Activated B cell treated with CpG ODN at 0.5 μM for 24 hours (primary cell): ENCODE data around the gene GGT6. TPM values are rescaled to one million over a fixed set of nuclear protein-coding genes. Genes with fewer than 3 reads are reported as not detected.

ENCODE experiments used
- ATAC-seq: fragments of 200-7000 bp; cut with Tn5 transposase; one replicate; pipeline ENCODE4 v1.10.0; 2021; ENCODE audit warnings: low read depth, mild to moderate bottlenecking, moderate library complexity
- CTCF ChIA-PET: fragments of 350-600 bp; sonication (Branson Sonifier 250); formaldehyde crosslinking; loops from one replicate; lab custom pipeline; 2021; ENCODE audit warnings: antibody characterized with exemption; lab: Charles Lee
- POLR2A ChIA-PET: fragments of 350-600 bp; sonication (Branson Sonifier 250); formaldehyde crosslinking; loops from one replicate; lab custom pipeline; 2021; ENCODE audit warnings: antibody characterized with exemption; lab: Charles Lee
- DNase-seq: peaks from one replicate; pipeline ENCODE4 v3.0.0; 2022
- H3K27ac Mint-ChIP-seq: one replicate; pipeline ENCODE4 v1.8.0; 2020; ENCODE audit warnings: mixed read lengths
- H3K27me3 Mint-ChIP-seq: one replicate; pipeline ENCODE4 v1.8.0; 2021; ENCODE audit warnings: mixed read lengths
- H3K36me3 Mint-ChIP-seq: one replicate; pipeline ENCODE4 v1.8.0; 2021; ENCODE audit warnings: low read depth, mixed read lengths
- H3K4me1 Mint-ChIP-seq: one replicate; pipeline ENCODE4 v1.8.0; 2021; ENCODE audit warnings: mixed read lengths
- H3K4me3 Mint-ChIP-seq: one replicate; pipeline ENCODE4 v1.8.0; 2020; ENCODE audit warnings: mild to moderate bottlenecking, mixed read lengths
- H3K9me3 Mint-ChIP-seq: one replicate; pipeline ENCODE4 v1.8.0; 2020; ENCODE audit warnings: mixed read lengths
- CTCF ChIP-seq: fragments of 200-600 bp; IDR thresholded peaks from one replicate; pipeline ENCODE4 v1.8.0; 2022; ENCODE audit warnings: antibody characterized with exemption, mild to moderate bottlenecking
- intact Hi-C: fragments of 100-400 bp; cut with micrococcal nuclease; formaldehyde crosslinking; loops from one replicate; pipeline ENCODE4 v1.15.1; 2024
- total RNA-seq: library from RNA; stranded (reverse); gene quantifications from 2 replicates; pipeline ENCODE4 v1.2.3, GENCODE V29; 2022

Gene GGT6
- total RNA-seq, 1 donor from 2014 or later = not detected

- CTCF ChIA-PET = interaction anchor here (1.2 kb wide), 1 partner anchor 121 kb away, joined by 3 read pairs; no protein-coding TSS in a partner anchor
- no peak for TF ChIP-seq CTCF
- H3K36me3 Mint-ChIP-seq = peaks cover 69% of the 10 kb centered on the region
These were observed 18.2 kb downstream of the GGT6 start for GRCh38 chr17:4542003-4542725.

GRCh38 chr17:4541328-4542002 is 18.9 kb downstream of the GGT6 start:
- ATAC-seq (no peak), DNase-seq (no peak)
- no peak for TF ChIP-seq CTCF
- intact Hi-C loops = no loop called here
- peaks cover 1% of the 10 kb centered on the region for H3K4me1 Mint-ChIP-seq
- H3K36me3 Mint-ChIP-seq = peaks cover 62% of the 10 kb centered on the region
- H3K27ac Mint-ChIP-seq = no peak overlapping the region
- no peaks in the 10 kb centered on the region for H3K9me3 Mint-ChIP-seq
- POLR2A ChIA-PET = no interaction called here
- CTCF ChIA-PET = interaction anchor here (1.2 kb wide), 1 partner anchor 121 kb away, joined by 3 read pairs; no protein-coding TSS in a partner anchor
- no peaks in the 10 kb centered on the region for H3K27me3 Mint-ChIP-seq
- H3K4me3 Mint-ChIP-seq = no peak overlapping the region

More at GRCh38 chr17:4542003-4542725, 18.2 kb downstream of the GGT6 start:
- Mint-ChIP-seq H3K27me3 (no peaks in the 10 kb centered on the region), H3K27ac (no peak overlapping the region), H3K9me3 (no peaks in the 10 kb centered on the region), H3K4me1 (peaks cover under 1% of the 10 kb centered on the region), H3K4me3 (no peak overlapping the region)
- intact Hi-C loops = no loop called here
- ATAC-seq (no peak), DNase-seq (no peak)
- POLR2A ChIA-PET = no interaction called here

GRCh38 chr17:4540687-4541327 is 19.6 kb downstream of the GGT6 start:
- Mint-ChIP-seq H3K4me1 (peaks cover 1% of the 10 kb centered on the region), H3K27me3 (no peaks in the 10 kb centered on the region), H3K27ac (no peak overlapping the region), H3K4me3 (no peak overlapping the region), H3K36me3 (peaks cover 57% of the 10 kb centered on the region), H3K9me3 (no peaks in the 10 kb centered on the region)
- ATAC-seq (no peak), DNase-seq (no peak)
- ChIA-PET CTCF (interaction anchor here (1.2 kb wide), 1 partner anchor 120 kb away, joined by 3 read pairs; no protein-coding TSS in a partner anchor), POLR2A (no interaction called here)
- TF ChIP-seq CTCF = no peak
- intact Hi-C loops = no loop called here

GRCh38 chr17:4540224-4540651 is 20.1 kb downstream of the GGT6 start:
- Mint-ChIP-seq H3K9me3 (no peaks in the 10 kb centered on the region), H3K4me1 (peaks cover 1% of the 10 kb centered on the region), H3K27ac (no peak overlapping the region), H3K4me3 (no peak overlapping the region), H3K27me3 (no peaks in the 10 kb centered on the region), H3K36me3 (peaks cover 53% of the 10 kb centered on the region)
- TF ChIP-seq CTCF = no peak
- ChIA-PET POLR2A (no interaction called here), CTCF (no interaction called here)
- intact Hi-C loops = no loop called here
- DNase-seq (no peak), ATAC-seq (no peak)
